ENCODE data around the gene CHRNA10.

Gene CHRNA10

DNA sequence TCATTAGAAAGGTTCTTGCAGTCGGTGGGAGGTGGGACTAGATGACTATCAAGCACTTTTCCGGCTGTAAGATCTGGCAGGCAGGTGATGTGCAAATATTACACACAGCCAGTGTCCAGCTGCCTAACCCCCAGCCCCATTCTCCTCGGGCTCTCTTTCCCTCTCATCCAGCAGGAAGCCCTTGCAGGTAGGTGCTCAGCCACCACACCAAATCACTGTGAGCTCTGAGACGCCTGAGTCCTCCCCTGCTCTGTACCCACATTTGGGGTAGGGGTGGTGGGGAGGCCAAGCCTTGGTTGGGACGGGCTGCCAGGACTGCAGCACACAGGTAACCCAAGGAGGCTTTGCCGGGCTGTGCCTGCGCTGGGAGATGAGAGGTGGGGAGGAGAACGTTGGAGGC lies 30.0 kb downstream of the CHRNA10 start:
- no peak overlapping the region for H3K4me3 ChIP-seq (ENCODE audit: low read length)

DNA sequence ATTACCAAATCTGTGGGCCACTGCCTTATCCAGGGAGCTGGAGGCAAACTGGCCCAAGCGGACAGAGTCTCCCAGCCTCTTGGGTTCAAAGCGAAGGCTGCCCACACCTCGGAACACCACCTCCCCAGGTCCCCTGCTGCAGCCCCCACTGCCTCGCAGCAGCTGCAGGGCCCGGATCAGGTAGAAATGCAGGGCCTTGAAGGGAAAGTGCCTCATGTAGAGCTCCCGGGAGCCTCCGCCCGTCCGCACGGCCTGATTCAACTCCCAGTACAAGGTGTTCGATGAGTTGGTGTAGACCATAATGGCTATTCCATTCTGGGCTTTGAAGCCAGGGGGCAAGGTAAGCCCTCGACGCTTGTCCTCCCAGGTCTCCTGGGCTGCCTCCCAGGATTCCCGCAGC lies 31.3 kb downstream of the CHRNA10 start:
- no peak for DNase-seq (ENCODE audit: low read depth, low spot score)
- H3K4me3 ChIP-seq (ENCODE audit: low read length), result no peak overlapping the region

More for the DNA sequence above, 30.0 kb downstream of the CHRNA10 start:
- DNase-seq (ENCODE audit: low read depth, low spot score), result no peak

DNA sequence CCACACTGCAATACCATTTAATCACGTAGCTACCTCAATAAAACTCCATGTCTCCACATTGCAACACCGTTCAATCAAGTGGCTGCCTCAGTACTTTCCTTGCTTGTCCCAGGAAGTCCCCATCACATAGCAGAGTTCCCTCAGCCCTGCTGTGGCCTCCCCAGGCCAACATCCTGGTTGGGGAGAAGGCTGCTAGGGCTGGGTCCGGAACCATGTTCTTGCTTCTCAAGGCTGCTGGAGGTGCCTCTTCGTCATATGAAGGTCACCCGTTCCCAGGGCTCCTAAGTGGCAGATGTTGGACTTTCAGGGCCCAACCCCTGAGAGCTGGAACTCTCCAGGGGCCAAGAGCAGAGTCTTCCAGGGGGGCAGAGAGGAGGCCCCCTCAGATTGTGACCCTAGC lies 32.7 kb downstream of the CHRNA10 start:
- H3K4me3 ChIP-seq (ENCODE audit: low read length), result no peak overlapping the region
- DNase-seq (ENCODE audit: low read depth, low spot score), result no peak

DNA sequence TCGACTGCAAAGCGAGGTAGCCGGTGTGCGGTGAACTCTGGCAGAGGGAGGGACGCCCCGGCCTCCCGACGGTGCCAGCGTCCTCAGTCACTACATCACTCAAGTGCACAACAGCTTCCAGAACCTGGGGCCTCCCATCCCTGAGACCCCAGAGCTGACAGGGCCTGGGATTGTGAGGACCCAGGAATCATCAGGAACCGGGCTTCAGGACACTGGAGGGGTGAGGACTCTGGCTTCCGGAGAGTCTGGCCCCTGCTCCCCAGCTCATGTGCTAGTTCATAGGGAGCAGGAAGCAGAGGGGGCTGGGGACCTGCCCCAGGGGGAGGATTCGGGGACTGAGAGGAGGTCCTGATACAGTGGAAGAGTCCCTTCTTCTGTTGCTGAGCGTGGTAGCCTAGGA lies 34.0 kb downstream of the CHRNA10 start:
- H3K4me3 ChIP-seq (ENCODE audit: low read length), result no peak overlapping the region
- no peak for DNase-seq (ENCODE audit: low read depth, low spot score)

DNA sequence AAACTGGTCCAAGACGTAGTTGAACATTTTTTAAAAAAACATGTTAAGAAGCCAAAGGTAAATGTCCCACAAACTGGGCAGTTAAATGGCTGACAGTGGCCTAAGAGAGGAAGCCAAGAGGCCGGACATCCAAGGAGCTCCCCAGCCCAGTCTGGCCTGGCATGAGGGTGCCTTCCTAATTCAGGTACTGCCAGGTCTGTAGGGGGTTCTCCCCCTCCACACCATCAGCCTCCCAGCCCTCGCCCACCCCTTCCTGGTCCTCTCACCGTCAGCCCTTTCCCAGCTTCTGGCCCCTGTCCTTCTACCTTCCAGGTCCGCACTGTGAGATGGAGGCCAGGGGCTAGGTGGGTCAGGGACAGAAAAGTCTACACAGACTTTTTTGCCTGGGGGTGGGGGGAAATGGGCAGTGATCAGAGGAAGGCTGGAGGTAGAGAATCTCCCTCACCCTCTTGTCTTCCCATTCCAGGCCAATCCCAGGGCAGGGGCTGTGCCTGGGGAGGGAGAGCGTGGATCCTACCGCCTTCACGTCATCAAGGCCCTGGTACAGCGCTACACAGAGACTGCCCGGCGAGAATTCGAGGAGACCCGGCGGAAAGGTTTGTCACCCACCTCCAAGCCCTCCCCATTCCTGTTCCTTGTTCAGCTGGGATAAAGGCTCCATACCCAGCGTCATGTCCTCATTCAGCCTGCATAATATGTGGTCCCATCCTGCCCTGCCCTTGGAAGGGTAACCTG lies 35.4 kb downstream of the CHRNA10 start:
- no peak for DNase-seq (ENCODE audit: low read depth, low spot score)
- H3K4me3 ChIP-seq (ENCODE audit: low read length), result no peak overlapping the region

DNA sequence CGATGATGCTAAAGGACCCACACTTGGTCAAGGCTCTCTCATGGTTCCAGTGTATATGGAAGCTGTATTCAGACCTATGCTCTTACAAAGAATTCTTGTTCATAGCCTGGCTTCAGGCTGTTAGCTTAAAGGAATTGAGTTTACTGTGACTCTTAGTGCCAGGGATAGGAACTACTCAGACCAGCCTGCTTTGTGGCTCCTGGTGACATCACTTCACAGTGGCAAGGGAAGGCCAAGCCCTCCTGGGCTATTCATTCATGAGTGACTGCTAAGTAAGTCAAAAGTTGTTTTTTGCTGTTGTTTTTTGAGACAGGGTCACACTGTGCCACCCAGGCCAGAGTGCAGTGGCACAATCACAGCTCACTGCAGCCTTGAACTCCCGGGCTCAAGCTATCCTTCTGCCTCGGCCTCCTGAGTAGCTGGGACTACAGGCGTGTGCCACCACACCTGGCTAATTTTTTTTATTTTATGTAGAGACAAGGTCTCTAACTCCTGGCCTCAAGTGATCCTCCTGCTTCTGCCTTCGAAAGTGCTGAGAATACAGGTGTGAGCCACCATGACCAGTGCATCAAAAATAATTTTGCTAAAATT lies 39.0 kb downstream of the CHRNA10 start:
- DNase-seq (ENCODE audit: low read depth, low spot score), result no peak

DNA sequence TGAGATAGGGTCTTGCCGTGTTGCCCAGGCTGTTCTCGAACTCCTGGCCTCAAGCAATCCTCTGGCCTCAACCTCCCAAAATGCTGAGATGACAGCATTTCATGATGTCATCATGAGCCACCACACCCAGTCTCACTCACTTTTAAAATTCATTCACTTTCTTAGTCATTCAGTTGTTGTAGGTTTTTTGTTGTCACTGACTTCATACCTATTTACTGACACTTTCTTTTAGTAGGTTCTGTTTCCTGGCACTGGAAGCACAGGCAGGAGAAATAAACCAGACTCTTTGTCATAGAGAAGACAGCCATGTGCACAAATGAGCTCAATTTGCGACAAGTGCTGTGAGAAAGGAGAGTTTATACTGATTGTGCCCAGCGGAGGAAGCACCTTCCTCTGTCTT lies 39.9 kb downstream of the CHRNA10 start:
- DNase-seq (ENCODE audit: low read depth, low spot score), result no peak
- no peak overlapping the region for H3K4me3 ChIP-seq (ENCODE audit: low read length)

More for the DNA sequence above, 39.0 kb downstream of the CHRNA10 start:
- no peak overlapping the region for H3K4me3 ChIP-seq (ENCODE audit: low read length)

DNA sequence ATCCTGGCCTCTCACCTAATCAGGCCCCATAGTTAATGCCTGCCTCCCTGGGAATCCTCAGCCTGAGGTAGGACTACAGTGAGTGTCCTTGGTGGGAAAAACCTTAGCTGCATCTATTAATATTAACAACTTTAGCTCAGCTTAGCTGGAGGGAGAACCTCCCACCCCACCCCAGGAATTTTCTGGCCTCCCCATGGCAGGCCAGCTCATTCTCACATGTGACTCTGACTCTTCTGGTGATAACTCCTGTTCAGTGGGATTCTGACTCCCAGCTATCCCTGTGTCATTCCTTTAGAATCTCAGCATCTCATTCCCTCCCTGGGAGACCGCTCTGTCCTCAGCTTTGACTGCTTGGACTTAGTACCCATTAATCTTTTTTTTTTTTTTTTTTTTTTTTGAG lies 43.9 kb downstream of the CHRNA10 start:
- no peak for DNase-seq (ENCODE audit: low read depth, low spot score)
- H3K4me3 ChIP-seq (ENCODE audit: low read length), result no peak overlapping the region

DNA sequence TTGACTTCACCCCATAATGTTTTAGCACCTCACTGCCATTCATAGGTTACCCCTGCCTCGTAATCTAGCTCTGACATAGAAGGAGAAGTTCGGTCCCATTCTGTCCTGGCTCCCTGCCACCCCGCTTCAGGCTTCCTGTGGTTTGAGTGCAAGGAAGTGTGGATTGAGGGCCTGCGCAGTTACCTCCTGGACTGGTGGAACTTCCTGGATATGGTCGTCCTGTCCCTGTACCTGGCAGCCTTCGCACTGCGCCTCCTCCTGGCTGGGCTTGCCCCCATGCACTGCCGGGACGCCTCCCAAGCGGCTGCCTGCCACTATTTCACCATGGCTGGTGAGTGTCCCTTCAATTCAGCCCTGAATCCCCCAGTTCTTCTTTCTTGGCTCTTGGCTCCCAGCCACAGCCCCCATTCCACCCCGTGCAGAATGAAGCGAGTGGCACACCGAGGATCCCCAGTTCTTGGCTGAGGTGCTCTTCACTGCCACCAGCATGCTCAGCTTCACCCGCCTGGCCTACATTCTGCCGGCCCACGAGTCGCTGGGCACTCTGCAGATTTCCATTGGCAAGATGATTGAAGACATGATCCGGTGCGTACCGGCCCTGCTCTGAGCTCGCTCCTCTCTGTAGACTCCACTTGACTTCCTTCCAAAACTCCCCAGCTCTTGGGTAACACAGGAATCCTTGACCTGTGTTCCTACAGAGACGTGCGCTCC lies 44.8 kb downstream of the CHRNA10 start:
- H3K4me3 ChIP-seq (ENCODE audit: low read length), result no peak overlapping the region
- DNase-seq (ENCODE audit: low read depth, low spot score), result no peak

DNA sequence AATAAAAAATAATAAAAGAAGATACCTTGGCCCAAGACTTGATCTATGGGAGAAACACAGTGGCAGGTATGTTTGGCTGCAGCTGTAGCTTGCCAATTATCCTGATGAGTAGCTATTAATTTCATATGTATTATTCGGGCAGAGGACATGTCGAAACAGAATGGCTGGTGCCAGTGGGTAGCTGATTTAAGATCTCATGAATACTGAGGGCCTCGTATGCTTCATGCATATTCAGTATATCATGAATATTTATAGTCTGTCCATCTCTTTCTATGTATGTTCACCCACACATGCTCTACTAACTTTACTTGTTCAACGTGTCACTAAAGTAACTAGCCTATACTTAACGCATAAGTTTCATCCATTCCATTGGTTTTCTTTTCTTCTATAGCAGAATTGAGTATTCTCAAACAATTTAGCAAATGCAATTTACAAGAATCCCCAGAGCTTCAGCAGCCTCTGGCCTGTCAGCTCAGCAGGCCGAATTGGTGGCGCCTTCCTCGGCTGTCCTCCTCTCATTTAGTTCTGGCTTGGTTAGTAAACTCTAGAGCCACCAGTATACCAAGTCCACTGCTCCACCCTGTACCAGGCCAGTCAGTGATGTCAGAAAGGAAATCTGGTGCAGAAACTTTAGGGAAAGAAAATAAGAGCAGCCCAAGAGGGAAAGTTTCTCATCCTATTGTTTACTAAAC lies 47.3 kb downstream of the CHRNA10 start:
- no peak for DNase-seq (ENCODE audit: low read depth, low spot score)
- no peak overlapping the region for H3K4me3 ChIP-seq (ENCODE audit: low read length)

DNA sequence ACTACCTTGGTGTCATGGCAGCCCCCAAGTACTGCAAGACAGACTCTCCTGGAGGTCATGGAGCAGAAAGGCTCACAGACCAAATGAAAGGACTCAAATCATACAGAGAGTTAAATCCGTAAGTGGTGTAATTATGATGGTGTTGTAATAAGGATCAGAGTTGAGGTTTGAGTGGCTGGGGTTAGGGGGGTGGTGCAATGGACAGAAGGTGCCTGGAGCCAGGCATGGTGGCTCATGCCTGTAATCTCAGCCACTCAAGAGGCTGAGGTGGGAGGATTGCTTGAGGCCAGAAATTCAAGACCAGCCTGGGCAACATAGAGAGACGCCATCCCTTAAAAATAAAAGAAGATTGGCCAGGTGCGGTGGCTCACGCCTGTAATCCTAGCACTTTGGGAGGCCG lies 48.1 kb downstream of the CHRNA10 start:
- H3K4me3 ChIP-seq (ENCODE audit: low read length), result no peak overlapping the region
- DNase-seq (ENCODE audit: low read depth, low spot score), result no peak

DNA sequence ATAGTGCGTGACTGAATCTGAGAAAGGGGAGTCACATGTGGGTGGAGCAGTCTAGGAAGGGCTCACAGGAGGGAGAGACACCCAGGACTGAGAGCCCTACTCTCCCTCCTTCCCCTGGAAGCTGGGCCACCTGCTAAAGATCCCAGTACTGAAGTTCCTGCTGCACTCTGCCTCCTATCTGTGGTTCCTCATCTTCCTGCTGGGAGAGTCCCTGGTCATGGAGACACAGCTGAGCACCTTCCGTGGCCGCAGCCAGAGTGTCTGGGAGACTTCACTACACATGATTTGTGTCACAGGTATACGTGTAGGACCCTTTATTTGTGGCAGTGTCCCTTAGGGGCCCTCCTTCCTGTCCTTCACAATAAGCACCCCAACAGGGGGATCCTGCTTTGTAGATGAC lies 48.7 kb downstream of the CHRNA10 start:
- no peak overlapping the region for H3K4me3 ChIP-seq (ENCODE audit: low read length)
- DNase-seq (ENCODE audit: low read depth, low spot score), result no peak

DNA sequence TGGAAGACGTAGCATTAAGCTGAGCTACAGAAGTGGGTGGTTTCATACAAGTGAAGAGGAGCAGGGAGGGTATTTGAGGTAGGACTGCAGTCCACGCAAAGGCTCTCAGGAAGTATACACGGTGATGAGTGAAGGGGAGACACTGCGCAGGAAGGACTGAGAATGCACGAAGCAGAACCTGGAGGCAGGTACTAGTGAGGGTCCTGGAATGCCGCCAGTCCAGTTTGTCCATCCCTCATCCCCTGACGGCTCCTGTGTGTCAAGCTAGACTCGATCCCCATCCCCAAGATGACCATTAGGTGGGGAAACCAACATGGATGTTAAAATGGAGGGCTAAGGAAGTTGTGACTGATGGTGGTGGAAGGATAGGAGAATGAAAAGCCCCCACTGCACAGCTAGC lies 53.2 kb downstream of the CHRNA10 start:
- DNase-seq (ENCODE audit: low read depth, low spot score), result no peak

DNA sequence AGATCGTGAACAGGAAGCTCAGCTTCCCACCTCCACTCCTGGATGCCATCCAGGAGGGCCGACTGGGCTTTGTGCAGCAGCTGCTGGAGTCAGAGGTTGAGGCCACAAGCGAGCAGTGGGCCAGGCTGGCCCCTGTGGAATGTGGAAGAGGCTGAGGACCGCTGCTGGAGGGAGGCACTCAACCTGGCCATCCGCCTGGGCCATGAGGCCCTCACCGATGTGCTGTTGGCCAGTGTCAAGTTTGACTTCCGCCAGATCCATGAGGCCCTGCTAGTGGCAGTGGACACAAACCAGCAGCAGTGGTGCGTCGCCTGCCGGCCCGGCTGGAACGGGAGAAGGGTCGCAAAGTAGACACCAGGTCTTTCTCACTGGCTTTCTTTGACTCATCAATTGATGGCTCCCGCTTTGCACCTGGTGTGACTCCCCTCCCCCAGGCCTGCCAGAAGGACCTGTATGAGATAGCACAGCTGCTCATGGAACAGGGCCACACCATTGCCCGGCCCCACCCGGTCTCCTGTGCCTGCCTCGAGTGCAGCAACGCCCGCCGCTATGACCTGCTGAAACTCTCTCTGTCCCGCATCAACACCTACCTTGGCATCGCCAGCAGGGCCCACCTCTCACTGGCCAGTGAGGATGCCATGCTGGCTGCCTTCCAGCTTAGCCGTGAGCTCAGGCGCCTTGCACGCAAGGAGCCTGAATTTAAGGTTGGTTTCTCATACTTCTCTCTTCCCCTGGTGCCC lies 54.3 kb downstream of the CHRNA10 start:
- DNase-seq (ENCODE audit: low read depth, low spot score), result no peak
- H3K4me3 ChIP-seq (ENCODE audit: low read length), result no peak overlapping the region

More for the DNA sequence above, 53.2 kb downstream of the CHRNA10 start:
- H3K4me3 ChIP-seq (ENCODE audit: low read length), result no peak overlapping the region

DNA sequence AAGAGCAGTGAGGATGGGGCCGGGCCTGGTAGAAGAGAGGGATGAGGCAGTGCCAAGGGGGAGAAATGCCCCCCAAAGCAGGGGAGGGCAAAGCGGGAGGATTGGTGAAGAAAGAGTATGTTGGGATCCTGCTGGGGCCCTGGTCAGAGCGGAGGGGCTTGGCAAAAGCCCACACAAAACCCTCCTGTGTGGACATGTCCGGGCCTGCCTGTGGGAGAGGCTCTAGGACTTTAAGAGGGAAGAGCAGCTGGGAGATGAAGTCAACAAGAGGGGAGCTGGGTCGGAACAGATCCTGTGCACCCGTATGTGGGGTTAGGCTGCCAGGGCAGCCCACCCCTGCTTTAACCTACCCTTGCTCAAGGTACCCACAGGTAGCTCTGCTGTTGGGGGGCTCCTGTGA lies 55.2 kb downstream of the CHRNA10 start:
- H3K4me3 ChIP-seq (ENCODE audit: low read length), result no peak overlapping the region
- DNase-seq (ENCODE audit: low read depth, low spot score), result no peak

All from Jurkat, Clone E6-1 (cell line).